Colonic mucosa (tissue), 4 donors: Measurements from ENCODE around the gene CMTM2. TPM values are rescaled to one million over a fixed set of nuclear protein-coding genes. Genes with fewer than 3 reads are reported as not detected.

Source experiments
- DNase-seq: peaks from one replicate; pipeline ENCODE4 v3.0.0-alpha.2; 2020
- H3K27ac ChIP-seq: fragments of 200-600 bp; one replicate; pipeline ENCODE4 v1.8.0; 2021
- H3K27me3 ChIP-seq: fragments of 200-600 bp; one replicate; pipeline ENCODE4 v1.8.0; 2021
- H3K36me3 ChIP-seq: fragments of 200-600 bp; one replicate; pipeline ENCODE4 v1.8.0; 2021
- H3K4me1 ChIP-seq: fragments of 200-600 bp; one replicate; pipeline ENCODE4 v1.8.0; 2021; ENCODE audit warnings: mild to moderate bottlenecking
- H3K4me3 ChIP-seq: fragments of 200-600 bp; one replicate; pipeline ENCODE4 v1.8.0; 2021
- H3K9ac ChIP-seq, 2 donors: one replicate each; pipeline ENCODE4 v1.7.0; 2013; ENCODE audit warnings: control low read depth in 2 of 2, low read depth in 2 of 2, low read length in 2 of 2
- H3K9me3 ChIP-seq: fragments of 200-600 bp; one replicate; pipeline ENCODE4 v1.8.0; 2021
- intact Hi-C: fragments of 100-400 bp; cut with DNase I; formaldehyde crosslinking; loops from one replicate; pipeline ENCODE4 v1.14.1; 2022
- total RNA-seq, 2 donors: library from RNA; stranded (reverse); fragmentation: NEBNext Ultra II Directional in 1 of 2; extraction: Animal tissue kit (Norgen Biotek cat#: 25700) in 1 of 2; gene quantifications; one replicate each; pipeline ENCODE4 v1.2.1, GENCODE V29; 2021
- TF ChIP-seq, protein P1 (sequence below): fragments of 200-600 bp; IDR thresholded peaks from one replicate; pipeline ENCODE4 v1.8.0; 2022; ENCODE audit warnings: antibody characterized with exemption, mild to moderate bottlenecking
- donor health status: healthy.
- donor health status: DM: no; HTN: no; CAD: no.
- donor health status: DM: no; HTN: no; CAD: no.

Gene CMTM2
- total RNA-seq, 2 donors from 2014 or later: not detected

DNA sequence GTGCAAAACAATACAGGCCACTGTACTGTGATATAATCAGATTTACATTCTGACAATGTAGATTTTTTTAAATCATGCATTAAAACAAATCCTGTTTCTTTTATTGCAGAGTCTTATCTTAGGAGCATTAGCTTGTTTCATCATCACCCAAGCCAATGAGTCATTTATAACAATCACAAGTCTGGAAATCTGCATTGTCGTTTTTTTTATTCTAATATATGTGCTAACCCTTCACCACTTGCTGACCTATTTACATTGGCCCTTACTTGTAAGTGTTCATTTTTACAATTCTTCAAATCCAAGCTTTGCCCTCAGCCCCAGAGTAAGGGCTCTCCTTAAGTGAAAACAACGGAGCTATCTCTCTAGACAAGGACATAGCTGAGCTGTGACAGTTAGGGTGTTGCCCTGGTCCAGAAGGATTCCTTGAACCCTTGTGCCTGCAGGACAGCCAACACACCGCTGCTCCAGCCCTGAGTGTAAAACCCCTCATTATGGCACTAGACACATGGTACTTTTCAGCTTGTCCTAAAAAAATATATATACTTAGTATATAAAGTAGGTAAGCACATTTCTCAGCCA lies 9.3 kb upstream of the CMTM2 start:
- TF ChIP-seq, protein P1, sequence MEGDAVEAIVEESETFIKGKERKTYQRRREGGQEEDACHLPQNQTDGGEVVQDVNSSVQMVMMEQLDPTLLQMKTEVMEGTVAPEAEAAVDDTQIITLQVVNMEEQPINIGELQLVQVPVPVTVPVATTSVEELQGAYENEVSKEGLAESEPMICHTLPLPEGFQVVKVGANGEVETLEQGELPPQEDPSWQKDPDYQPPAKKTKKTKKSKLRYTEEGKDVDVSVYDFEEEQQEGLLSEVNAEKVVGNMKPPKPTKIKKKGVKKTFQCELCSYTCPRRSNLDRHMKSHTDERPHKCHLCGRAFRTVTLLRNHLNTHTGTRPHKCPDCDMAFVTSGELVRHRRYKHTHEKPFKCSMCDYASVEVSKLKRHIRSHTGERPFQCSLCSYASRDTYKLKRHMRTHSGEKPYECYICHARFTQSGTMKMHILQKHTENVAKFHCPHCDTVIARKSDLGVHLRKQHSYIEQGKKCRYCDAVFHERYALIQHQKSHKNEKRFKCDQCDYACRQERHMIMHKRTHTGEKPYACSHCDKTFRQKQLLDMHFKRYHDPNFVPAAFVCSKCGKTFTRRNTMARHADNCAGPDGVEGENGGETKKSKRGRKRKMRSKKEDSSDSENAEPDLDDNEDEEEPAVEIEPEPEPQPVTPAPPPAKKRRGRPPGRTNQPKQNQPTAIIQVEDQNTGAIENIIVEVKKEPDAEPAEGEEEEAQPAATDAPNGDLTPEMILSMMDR: no peak
- intact Hi-C loops: no loop called here
- DNase-seq: no peak

DNA sequence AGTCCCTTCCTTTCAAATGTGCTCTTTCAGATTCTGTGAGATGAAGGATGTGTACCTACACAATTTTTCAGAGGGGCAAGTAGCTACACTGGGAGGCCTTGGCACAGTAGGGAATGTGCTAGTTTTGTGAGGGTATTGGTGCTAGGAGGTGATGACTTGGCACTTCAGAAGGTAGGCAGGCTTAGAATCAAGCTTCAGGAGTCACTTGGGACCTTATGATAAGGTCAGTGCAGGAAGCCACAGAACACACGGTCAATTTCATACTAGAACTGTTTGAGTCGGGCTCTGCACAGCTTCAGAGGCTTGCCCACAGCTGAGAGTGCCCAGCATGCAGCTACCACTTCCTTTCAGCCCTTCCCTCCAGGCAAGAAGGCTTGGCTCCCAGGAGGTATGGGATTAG lies 6.9 kb upstream of the CMTM2 start:
- no peaks in the 10 kb centered on the region for H3K27me3 ChIP-seq
- no peak for DNase-seq
- no peaks in the 10 kb centered on the region for H3K4me1 ChIP-seq
- H3K27ac ChIP-seq: no peak overlapping the region
- TF ChIP-seq, protein P1: no peak
- H3K4me3 ChIP-seq: no peak overlapping the region
- intact Hi-C loops: no loop called here
- no peaks in the 10 kb centered on the region for H3K36me3 ChIP-seq
- H3K9ac ChIP-seq: no peak overlapping the region
- H3K9me3 ChIP-seq: no peaks in the 10 kb centered on the region

More for the DNA sequence above, 9.3 kb upstream of the CMTM2 start:
- Histone ChIP-seq H3K36me3 (no peaks in the 10 kb centered on the region), H3K27ac (no peak overlapping the region), H3K9ac (no peak overlapping the region), H3K4me3 (no peak overlapping the region), H3K9me3 (no peaks in the 10 kb centered on the region), H3K27me3 (no peaks in the 10 kb centered on the region), H3K4me1 (no peaks in the 10 kb centered on the region)

DNA sequence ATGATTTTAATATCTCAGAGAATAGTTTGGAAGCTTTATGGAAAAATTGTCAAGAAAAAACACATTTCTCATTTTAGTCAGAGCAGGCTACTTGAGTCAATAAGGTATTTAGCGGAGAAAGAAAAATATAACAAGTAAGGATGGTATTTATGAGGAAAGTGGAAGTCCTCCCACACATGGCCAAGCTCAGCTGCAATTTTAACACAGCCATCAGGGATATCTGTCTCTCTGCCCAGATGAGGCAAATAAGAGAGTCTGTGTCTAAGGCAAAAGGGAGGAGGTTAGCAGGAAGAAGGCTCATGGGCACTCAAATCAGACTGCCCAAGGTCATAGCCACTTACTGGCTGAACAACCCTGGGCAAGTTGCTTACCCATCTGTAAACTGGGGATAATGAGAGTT lies 5.2 kb upstream of the CMTM2 start:
- H3K4me1 ChIP-seq: peaks cover 4% of the 10 kb centered on the region
- DNase-seq: no peak
- intact Hi-C loops: no loop called here
- H3K9ac ChIP-seq: no peak overlapping the region
- H3K9me3 ChIP-seq: no peaks in the 10 kb centered on the region
- H3K27ac ChIP-seq: no peak overlapping the region
- H3K27me3 ChIP-seq: peaks cover 3% of the 10 kb centered on the region
- H3K4me3 ChIP-seq: no peak overlapping the region
- TF ChIP-seq, protein P1: no peak
- no peaks in the 10 kb centered on the region for H3K36me3 ChIP-seq

DNA sequence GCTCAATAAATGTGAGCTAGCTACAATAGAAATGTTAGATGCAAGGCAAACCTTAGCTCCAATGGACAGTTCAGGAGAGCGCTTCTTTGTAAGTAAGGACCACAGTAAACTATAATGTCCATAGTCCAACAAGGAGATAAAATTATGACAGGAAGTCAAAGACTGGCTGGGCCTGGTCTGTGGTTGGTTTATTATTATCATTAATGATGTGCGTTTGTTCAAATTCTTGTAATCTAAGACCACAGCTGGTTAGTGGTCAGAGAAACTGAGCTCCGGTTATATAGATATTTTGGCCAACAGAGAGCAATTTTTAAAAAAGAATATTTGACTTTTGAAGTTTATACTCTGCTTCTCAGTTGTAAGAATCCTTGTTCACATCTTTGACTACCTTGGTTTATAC lies 4.7 kb upstream of the CMTM2 start:
- peaks cover 8% of the 10 kb centered on the region for H3K27me3 ChIP-seq
- TF ChIP-seq, protein P1: no peak
- no peak overlapping the region for H3K4me3 ChIP-seq
- peaks cover 5% of the 10 kb centered on the region for H3K4me1 ChIP-seq
- no peaks in the 10 kb centered on the region for H3K36me3 ChIP-seq
- no peak for DNase-seq
- H3K9me3 ChIP-seq: no peaks in the 10 kb centered on the region
- no peak overlapping the region for H3K27ac ChIP-seq
- no peak overlapping the region for H3K9ac ChIP-seq
- intact Hi-C loops: no loop called here

DNA sequence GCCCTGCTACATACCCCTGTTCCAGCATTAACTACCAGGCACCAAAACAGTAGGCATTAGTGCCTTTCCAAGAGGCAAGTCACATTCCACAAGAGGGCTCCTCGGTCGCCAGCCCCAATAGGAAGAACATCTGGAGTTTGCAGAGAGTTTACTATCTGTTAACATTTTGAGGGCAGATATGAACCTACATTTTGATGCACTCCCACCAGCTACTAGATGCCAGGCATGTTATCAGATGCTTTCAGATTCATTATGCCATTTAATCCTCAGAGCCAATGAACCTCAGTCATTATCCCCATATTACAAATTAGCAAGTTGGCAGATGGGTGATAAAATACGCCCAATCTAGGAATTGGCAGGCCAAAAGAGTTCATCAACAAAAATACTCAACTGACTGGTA lies 4.2 kb upstream of the CMTM2 start:
- no peaks in the 10 kb centered on the region for H3K36me3 ChIP-seq
- intact Hi-C loops: no loop called here
- no peaks in the 10 kb centered on the region for H3K9me3 ChIP-seq
- TF ChIP-seq, protein P1: no peak
- no peak for DNase-seq
- H3K4me3 ChIP-seq: no peak overlapping the region
- H3K27ac ChIP-seq: no peak overlapping the region
- peaks cover 5% of the 10 kb centered on the region for H3K4me1 ChIP-seq
- peaks cover 9% of the 10 kb centered on the region for H3K27me3 ChIP-seq
- no peak overlapping the region for H3K9ac ChIP-seq
